Natural killer cell (primary cell): ENCODE data around the gene CERK. TPM values are rescaled to one million over a fixed set of nuclear protein-coding genes. Genes with fewer than 3 reads are reported as not detected.

Experiments
- ATAC-seq, 3 donors: fragments of 150-1000 bp in 2 of 3; fragments of 200-7000 bp in 1 of 3; cut with Tn5 transposase; 1 replicate in 1 of 3; 2 replicates in 2 of 3; pipeline ENCODE4 v1.10.0; 2021; ENCODE audit warnings: mild to moderate bottlenecking in 2 of 3, moderate library complexity in 2 of 3
- DNase-seq, 2 donors: peaks; one replicate each; pipeline versions ENCODE4 v3.0.0 to v3.0.0-alpha.2; 2013 to 2021; ENCODE audit warnings: mixed read lengths in 1 of 2
- H3K27ac ChIP-seq: one replicate; pipeline ENCODE4 v1.5.1; 2013; ENCODE audit warnings: mild to moderate bottlenecking, low read length
- H3K27me3 ChIP-seq: one replicate; pipeline ENCODE4 v1.6.1; 2013; ENCODE audit warnings: low read length; ENCODE audit not compliant: control insufficient read depth, insufficient read depth
- H3K36me3 ChIP-seq: one replicate; pipeline ENCODE4 v1.6.1; 2013; ENCODE audit warnings: low read length; ENCODE audit not compliant: control insufficient read depth, insufficient read depth
- H3K4me1 ChIP-seq: one replicate; pipeline ENCODE4 v1.6.1; 2013; ENCODE audit warnings: low read length; ENCODE audit not compliant: control insufficient read depth, insufficient read depth
- H3K4me3 ChIP-seq: one replicate; pipeline ENCODE4 v1.5.1; 2013; ENCODE audit warnings: low read length
- H3K9me3 ChIP-seq: one replicate; pipeline ENCODE4 v1.6.1; 2013; ENCODE audit warnings: low read length; ENCODE audit not compliant: control insufficient read depth, insufficient read depth
- H3K27ac Mint-ChIP-seq, 2 donors: one replicate each; pipeline ENCODE4 v1.8.0; 2022; ENCODE audit warnings: mild to moderate bottlenecking in 2 of 2, mixed read lengths in 2 of 2, moderate library complexity in 1 of 2
- H3K27me3 Mint-ChIP-seq, 2 donors: one replicate each; pipeline ENCODE4 v1.8.0; 2022; ENCODE audit warnings: low read depth in 2 of 2, mixed read lengths in 2 of 2
- H3K36me3 Mint-ChIP-seq: one replicate; pipeline ENCODE4 v1.8.0; 2022; ENCODE audit warnings: mixed read lengths
- H3K4me1 Mint-ChIP-seq, 2 donors: one replicate each; pipeline ENCODE4 v1.8.0; 2022; ENCODE audit warnings: mixed read lengths in 2 of 2
- H3K4me3 Mint-ChIP-seq: one replicate; pipeline ENCODE4 v1.8.0; 2022; ENCODE audit warnings: mild to moderate bottlenecking, moderate library complexity, mixed read lengths
- H3K9me3 Mint-ChIP-seq, 2 donors: one replicate each; pipeline ENCODE4 v1.8.0; 2022; ENCODE audit warnings: mixed read lengths in 2 of 2
- CTCF ChIP-seq: fragments of 200-600 bp; IDR thresholded peaks from one replicate; pipeline ENCODE4 v1.8.0; 2022; ENCODE audit warnings: antibody characterized with exemption
- WGBS: methylation state at CpG from one replicate; pipeline ENCODE4 v1.1.7; 2013; ENCODE audit warnings: missing lambda C conversion rate; ENCODE audit not compliant: insufficient coverage; 5-methylcytosine and 5-hydroxymethylcytosine counted together
- intact Hi-C: fragments of 100-400 bp; cut with micrococcal nuclease; formaldehyde crosslinking; loops from one replicate; pipeline ENCODE4 v1.14.2; 2022
- total RNA-seq, 4 donors: library from RNA; stranded (reverse); fragments of 120-200 nt in 1 of 4; gene quantifications; one replicate each; pipeline versions ENCODE4 v1.2.3 to v1.2.4, GENCODE V29; 2013 to 2022

CERK gene
- total RNA-seq, 3 donors from 2014 or later (not counting 1 experiment from before 2014, with no cell fraction given), result 50.0 to 71.2 (median 55.6) TPM

GRCh38 chr22:46748908-46749675 is 11.0 kb upstream of the CERK start:
- no peaks in the 10 kb centered on the region for H3K36me3 Mint-ChIP-seq
- Histone ChIP-seq H3K36me3 (no peaks in the 10 kb centered on the region), H3K4me1 (peaks cover 49% of the 10 kb centered on the region), H3K27ac (peak overlapping the region; percentile 74), H3K4me3 (peak overlapping the region; percentile 1), H3K27me3 (no peaks in the 10 kb centered on the region), H3K9me3 (no peaks in the 10 kb centered on the region)
- peaks cover 26 to 36% of the 10 kb centered on the region in 2 donors for H3K4me1 Mint-ChIP-seq
- WGBS, result 12% methylated on average over 13 of the region's 15 CpGs
- no peaks in the 10 kb centered on the region for H3K9me3 Mint-ChIP-seq
- peak overlapping the region; percentile 80 for H3K4me3 Mint-ChIP-seq
- no peak for TF ChIP-seq CTCF
- peak; percentile 36 to 87 for DNase-seq
- intact Hi-C loops, result no loop called here
- H3K27ac Mint-ChIP-seq, result peak overlapping the region; percentile 92 to 97
- ATAC-seq, result peak; percentile 54 to 86 (median 61)
- no peaks in the 10 kb centered on the region for H3K27me3 Mint-ChIP-seq

DNA sequence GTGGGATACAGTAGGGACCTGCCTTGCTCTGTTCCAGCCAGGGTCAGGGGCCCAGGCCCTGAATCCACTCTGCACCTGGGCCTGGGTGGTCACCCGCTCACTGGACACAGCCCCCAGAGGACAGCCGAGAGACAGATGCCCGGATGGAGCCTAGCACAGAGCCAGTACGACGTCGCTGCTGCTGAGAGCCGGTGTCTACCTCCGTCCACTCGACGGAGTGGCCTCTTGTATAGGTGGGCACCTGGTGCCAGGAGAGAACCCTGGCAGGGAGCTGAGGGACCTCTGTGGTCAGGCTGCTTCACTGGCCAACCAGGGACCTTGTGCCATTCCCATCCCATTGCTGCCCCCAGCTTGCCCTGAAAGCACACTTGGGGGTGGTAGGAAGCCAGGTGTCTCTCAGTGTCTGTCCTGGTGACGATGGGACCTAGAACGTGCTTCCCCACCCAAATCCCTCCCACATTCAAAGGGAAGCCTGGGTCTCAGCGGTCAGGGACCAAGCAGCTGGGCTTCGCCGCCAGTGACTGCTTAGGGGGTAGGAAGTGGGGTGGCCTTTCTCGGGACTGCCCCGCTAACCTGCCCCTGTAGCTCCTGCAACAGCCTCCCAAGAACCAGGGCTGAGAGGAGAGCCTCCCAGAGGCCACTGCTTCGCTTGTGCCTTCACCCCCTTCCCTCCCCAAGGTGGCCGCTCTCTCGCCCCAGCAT is 10.3 kb upstream of the CERK start:
- Histone ChIP-seq H3K4me3 (no peak overlapping the region), H3K27ac (peak overlapping the region; percentile 74), H3K9me3 (no peaks in the 10 kb centered on the region), H3K4me1 (peaks cover 42% of the 10 kb centered on the region), H3K36me3 (no peaks in the 10 kb centered on the region), H3K27me3 (no peaks in the 10 kb centered on the region)
- H3K9me3 Mint-ChIP-seq, result no peaks in the 10 kb centered on the region
- peaks cover 22 to 30% of the 10 kb centered on the region in 2 donors for H3K4me1 Mint-ChIP-seq
- intact Hi-C loops, result no loop called here
- DNase-seq (no peak), ATAC-seq (no peak)
- no peaks in the 10 kb centered on the region for H3K27me3 Mint-ChIP-seq
- TF ChIP-seq CTCF, result no peak
- peak overlapping the region; percentile 80 for H3K4me3 Mint-ChIP-seq
- peak overlapping the region; percentile 92 to 97 for H3K27ac Mint-ChIP-seq
- no peaks in the 10 kb centered on the region for H3K36me3 Mint-ChIP-seq
- WGBS, result 90% methylated on average over 15 of the region's 20 CpGs

DNA sequence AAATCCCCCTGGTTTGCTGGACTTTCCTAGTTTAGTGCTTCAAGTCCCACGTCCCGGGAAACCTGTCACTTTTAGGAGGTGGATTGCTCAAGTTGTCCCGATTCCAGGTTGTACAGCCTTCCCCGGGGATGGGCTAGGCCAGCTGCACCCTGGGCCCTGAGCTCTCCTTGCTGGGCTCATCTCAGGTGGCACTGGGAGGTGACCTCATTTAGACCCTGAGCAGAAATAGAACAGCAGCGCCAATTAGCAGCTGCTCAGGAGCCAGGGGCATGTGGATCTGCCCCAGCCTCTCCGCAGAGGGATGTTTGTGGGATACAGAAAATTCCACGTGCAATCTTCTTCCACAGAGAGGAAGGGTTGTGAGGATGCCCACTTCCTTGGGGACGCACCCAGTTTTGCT is 9.6 kb upstream of the CERK start:
- no peak overlapping the region for H3K27ac ChIP-seq
- Mint-ChIP-seq H3K9me3 (no peaks in the 10 kb centered on the region), H3K36me3 (no peaks in the 10 kb centered on the region), H3K4me3 (no peak overlapping the region), H3K27ac (peak overlapping the region; percentile 21 to 40), H3K4me1 (peaks cover 22 to 30% of the 10 kb centered on the region in 2 donors), H3K27me3 (no peaks in the 10 kb centered on the region)
- no peak overlapping the region for H3K4me3 ChIP-seq
- H3K9me3 ChIP-seq, result no peaks in the 10 kb centered on the region
- 93% methylated on average over 8 of the region's 8 CpGs for WGBS
- intact Hi-C loops, result no loop called here
- no peak for TF ChIP-seq CTCF
- no peaks in the 10 kb centered on the region for H3K27me3 ChIP-seq
- DNase-seq (no peak), ATAC-seq (no peak)
- no peaks in the 10 kb centered on the region for H3K36me3 ChIP-seq
- H3K4me1 ChIP-seq, result peaks cover 38% of the 10 kb centered on the region
